Activated naive CD8-positive, alpha-beta T cell treated with anti-CD3 and anti-CD28 coated beads for 36 hours (primary cell): Measurements from ENCODE around the gene DNASE1L1. TPM values are rescaled to one million over a fixed set of nuclear protein-coding genes. Genes with fewer than 3 reads are reported as not detected.

ENCODE experiments used
- DNase-seq: peaks from one replicate; pipeline ENCODE4 v3.0.0; 2021
- H3K27ac Mint-ChIP-seq: one replicate; pipeline ENCODE4 v1.8.0; 2022; ENCODE audit warnings: mild to moderate bottlenecking, moderate library complexity, mixed read lengths
- H3K27me3 Mint-ChIP-seq: one replicate; pipeline ENCODE4 v1.8.0; 2022; ENCODE audit warnings: mild to moderate bottlenecking, mixed read lengths
- H3K36me3 Mint-ChIP-seq: one replicate; pipeline ENCODE4 v1.8.0; 2021; ENCODE audit warnings: mild to moderate bottlenecking, mixed read lengths
- H3K4me1 Mint-ChIP-seq: one replicate; pipeline ENCODE4 v1.8.0; 2021; ENCODE audit warnings: mixed read lengths
- H3K4me3 Mint-ChIP-seq: one replicate; pipeline ENCODE4 v1.8.0; 2022; ENCODE audit warnings: mild to moderate bottlenecking, moderate library complexity, mixed read lengths
- H3K9me3 Mint-ChIP-seq: one replicate; pipeline ENCODE4 v1.8.0; 2022; ENCODE audit warnings: mixed read lengths
- total RNA-seq, 2 experiments: library from RNA; stranded (reverse); gene quantifications; one replicate each; pipeline ENCODE4 v1.2.3, GENCODE V29; 2021

Gene DNASE1L1
- total RNA-seq, 2 experiments from 2014 or later: 12.4 to 12.7 TPM

DNA sequence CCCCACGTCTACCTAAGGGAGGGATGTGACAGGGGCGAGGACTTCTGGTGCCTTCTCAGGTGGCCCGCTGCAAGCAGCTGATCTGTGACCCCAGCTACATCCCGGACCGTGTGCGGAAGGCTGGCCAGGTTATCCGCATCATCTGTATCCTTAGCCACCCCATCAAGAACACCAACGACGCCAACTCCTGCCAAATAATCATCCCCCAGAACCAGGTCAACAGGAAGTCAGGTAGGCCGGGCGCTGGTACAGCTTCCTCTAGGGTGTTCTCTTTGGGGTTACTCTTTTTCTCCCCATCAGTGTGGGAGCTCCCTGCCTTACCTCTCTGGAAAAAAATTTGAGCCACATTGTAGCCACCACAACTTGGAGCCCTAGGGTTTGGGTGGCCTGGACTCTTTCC is 32.5 kb upstream of the DNASE1L1 start:
- Mint-ChIP-seq H3K27ac (no peak overlapping the region), H3K36me3 (no peaks in the 10 kb centered on the region), H3K4me3 (no peak overlapping the region), H3K27me3 (no peaks in the 10 kb centered on the region), H3K4me1 (peaks cover 13% of the 10 kb centered on the region), H3K9me3 (no peaks in the 10 kb centered on the region)
- no peak for DNase-seq

DNA sequence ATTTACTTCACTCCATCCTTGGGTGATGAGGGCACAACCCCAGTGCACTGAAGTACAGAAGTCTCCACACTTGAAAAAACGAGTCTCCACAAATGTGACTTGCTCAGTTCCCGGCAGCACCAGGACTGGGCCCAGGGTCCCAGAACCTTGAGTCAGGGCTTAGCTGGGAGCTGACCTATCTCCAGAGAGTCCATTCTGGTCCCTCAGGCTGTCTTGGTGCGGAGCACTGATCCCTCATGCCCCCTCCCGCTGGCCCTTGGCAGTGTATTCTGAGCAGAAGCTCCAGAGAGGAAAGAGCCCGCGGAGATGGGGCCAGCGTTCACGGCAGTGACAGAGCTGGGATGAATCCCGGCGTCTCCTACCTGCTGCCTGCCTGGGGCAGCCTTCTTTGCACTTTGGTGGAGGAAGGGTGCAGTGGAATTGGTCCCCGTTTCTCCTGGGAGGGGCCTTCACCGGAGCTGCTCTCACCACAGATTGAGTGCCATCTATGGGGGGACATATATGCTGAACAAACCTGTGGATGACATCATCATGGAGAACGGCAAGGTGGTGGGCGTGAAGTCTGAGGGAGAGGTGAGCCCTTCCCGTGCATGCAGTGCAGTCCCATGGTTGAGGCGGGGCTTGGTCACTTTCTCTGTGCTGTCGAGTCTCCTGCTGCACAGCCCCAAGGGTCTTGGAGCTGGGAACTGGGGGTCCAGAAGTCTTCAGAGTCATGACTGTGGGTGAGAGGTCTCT is 31.7 kb upstream of the DNASE1L1 start:
- no peak overlapping the region for H3K4me3 Mint-ChIP-seq
- H3K9me3 Mint-ChIP-seq: no peaks in the 10 kb centered on the region
- no peak for DNase-seq
- H3K4me1 Mint-ChIP-seq: peaks cover 18% of the 10 kb centered on the region
- H3K27ac Mint-ChIP-seq: peak overlapping the region; percentile 42
- no peaks in the 10 kb centered on the region for H3K27me3 Mint-ChIP-seq
- peaks cover 5% of the 10 kb centered on the region for H3K36me3 Mint-ChIP-seq

DNA sequence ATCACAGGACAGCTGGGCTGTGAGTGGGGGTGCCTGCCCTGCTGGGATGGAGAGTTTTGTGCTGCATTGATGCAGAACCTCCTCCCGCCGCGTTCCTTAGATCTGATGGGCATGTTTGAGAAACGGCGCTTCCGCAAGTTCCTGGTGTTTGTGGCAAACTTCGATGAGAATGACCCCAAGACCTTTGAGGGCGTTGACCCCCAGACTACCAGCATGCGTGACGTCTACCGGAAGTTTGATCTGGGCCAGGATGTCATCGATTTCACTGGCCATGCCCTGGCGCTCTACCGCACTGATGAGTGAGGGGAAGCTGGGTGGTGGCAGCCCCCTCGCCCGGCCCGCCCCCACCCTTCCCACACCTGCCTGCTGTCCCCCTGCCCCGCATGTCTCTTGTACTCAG is 30.8 kb upstream of the DNASE1L1 start:
- no peaks in the 10 kb centered on the region for H3K27me3 Mint-ChIP-seq
- peaks cover 5% of the 10 kb centered on the region for H3K36me3 Mint-ChIP-seq
- no peak overlapping the region for H3K27ac Mint-ChIP-seq
- DNase-seq: no peak
- H3K9me3 Mint-ChIP-seq: no peaks in the 10 kb centered on the region
- peaks cover 18% of the 10 kb centered on the region for H3K4me1 Mint-ChIP-seq
- no peak overlapping the region for H3K4me3 Mint-ChIP-seq

DNA sequence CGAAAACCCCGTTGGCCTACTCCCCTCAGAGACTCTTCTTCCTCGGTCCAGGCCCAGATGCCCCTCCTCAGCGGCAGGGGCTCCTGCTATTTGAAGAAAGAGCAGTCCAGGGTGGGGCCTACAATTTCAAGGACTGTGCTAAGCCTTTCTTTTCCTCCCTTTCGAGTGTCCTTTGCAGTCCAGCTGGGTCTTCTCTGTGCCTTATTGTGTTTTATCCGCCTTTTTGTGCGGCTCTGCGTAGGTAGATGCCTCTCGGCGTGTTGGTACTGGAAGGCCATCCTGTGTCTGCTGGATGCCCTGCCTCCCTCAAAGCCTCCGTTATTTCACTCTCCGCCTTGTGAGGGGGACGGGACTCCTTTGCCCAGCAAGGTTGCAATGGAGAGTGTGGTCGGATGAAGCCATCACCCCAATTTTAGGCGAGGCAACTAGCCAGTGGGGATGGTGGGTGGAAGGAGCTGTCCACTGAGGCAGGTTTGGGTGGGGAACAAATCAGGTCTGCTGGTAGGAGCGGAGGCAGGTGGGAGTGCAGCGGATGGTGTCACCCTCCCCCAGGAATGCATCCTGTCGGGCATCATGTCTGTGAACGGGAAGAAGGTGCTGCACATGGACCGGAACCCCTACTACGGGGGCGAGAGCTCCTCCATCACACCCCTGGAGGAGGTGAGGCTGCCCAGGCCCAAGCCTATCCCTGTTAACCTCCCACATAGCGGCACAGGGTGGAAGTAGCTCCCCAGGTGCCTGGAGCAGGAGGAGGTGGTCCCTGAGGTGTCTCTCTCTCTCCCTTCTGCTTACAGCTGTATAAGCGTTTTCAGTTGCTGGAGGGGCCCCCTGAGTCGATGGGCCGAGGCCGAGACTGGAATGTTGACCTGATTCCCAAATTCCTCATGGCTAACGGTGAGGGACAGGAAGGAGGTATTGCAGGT is 29.2 kb upstream of the DNASE1L1 start:
- Mint-ChIP-seq H3K27ac (peak overlapping the region; percentile 81), H3K4me1 (peaks cover 18% of the 10 kb centered on the region), H3K27me3 (no peaks in the 10 kb centered on the region), H3K4me3 (peak overlapping the region; percentile 86), H3K9me3 (no peaks in the 10 kb centered on the region), H3K36me3 (peaks cover 5% of the 10 kb centered on the region)
- DNase-seq: no peak

DNA sequence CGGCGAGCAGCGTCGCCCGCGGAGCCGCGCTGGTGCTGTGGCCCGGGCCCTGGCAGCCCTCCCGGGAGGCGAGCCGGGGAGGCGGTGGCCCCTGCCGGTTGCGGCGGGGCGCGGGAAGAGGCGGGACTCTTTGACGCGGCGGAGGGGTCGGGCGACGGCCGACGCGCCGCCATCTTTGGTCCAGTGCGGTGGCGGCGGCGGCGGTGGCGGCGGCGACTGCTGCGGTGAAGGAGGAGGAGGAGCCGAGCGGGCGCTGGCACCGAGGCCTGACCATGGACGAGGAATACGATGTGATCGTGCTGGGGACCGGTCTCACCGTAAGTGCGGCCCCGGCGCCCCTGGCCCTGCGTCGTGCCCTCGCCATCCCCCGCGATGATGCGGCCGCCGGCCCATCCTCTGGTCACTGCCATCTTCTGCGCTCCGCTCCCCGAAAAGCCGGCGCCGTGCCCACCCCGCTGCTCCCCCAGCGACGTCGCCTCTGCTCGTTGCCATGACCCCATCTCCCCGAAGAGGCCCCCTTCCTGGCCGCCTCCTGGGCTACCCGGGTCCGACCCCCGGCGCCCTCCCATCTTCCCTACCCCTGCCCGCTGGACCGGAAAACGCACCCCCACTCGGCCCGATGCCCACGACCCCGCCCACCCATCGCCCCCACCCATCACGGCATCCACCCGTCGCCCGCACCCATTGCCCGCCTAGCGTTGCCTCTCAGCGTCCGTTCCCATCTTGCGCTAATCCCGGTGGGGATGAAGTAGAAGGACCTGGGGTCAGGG is 28.1 kb upstream of the DNASE1L1 start, which contains the start of gene GDI1:
Gene GDI1 (plus strand): TSS at position 172 of the 770 bp plus-strand sequence. CDS start 101 bp downstream, at position 273.
- peaks cover 18% of the 10 kb centered on the region for H3K4me1 Mint-ChIP-seq
- DNase-seq: peak; percentile 58
- no peaks in the 10 kb centered on the region for H3K9me3 Mint-ChIP-seq
- peak within 1 kb of the TSS; percentile 86 for H3K4me3 Mint-ChIP-seq
- H3K27ac Mint-ChIP-seq: peak within 1 kb of the TSS; percentile 90
- H3K27me3 Mint-ChIP-seq: no peaks in the 10 kb centered on the region
- peaks cover 5% of the 10 kb centered on the region for H3K36me3 Mint-ChIP-seq

DNA sequence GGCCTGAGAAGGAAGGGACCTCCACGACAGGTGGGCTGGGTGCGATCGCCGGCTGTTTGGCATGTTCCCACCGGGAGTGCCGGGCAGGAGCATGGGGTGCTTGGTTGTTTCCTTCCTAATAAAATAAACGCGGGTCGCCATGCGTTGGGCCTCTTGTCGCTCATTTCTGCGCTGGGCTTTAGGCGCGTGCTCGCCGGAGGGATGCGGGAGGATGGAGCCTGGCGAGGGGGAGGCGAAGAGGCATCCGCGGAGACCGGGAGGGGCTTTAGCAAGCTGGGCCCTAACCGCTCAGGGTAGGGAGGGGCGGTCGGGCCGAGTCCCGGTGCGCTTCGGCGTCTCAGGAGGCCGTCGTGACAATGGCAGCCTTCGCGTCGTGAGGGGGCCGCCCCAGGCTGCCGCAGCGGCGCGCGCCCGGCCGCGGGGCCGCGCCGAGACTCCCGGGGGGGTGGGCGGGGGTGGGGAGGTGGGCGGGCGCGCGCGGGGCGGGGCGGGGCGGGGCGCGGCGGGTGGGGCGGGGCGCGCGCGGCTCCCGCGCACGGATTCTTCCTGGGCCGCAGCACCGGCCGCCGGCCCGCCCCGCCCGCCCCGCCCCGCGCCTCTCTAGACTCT is 27.4 kb upstream of the DNASE1L1 start:
- Mint-ChIP-seq H3K4me1 (peaks cover 18% of the 10 kb centered on the region), H3K9me3 (no peaks in the 10 kb centered on the region), H3K27me3 (no peaks in the 10 kb centered on the region), H3K27ac (peak overlapping the region; percentile 90), H3K4me3 (peak overlapping the region; percentile 79), H3K36me3 (peaks cover 5% of the 10 kb centered on the region)
- peak; percentile 58 for DNase-seq

DNA sequence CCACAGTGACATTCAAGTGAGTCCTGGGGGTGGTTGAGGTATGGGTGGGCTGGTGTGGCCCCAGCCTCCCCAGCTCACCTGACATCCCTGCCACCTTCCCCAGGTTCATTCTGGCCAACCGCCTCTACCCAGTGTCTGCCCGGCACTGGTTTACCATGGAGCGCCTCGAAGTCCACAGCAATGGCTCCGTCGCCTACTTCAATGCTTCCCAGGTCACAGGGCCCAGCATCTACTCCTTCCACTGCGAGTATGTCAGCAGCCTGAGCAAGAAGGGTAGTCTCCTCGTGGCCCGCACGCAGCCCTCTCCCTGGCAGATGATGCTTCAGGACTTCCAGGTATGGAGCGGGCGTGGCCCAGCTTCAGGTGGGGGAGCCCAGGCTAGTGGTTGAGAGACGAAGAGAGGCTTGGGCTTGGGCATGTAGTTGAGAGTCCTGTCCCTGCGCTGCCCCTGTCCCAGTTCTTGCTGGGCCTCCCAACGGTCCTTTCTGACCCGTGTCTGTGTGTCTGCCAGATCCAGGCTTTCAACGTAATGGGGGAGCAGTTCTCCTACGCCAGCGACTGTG is 26.2 kb upstream of the DNASE1L1 start:
- Mint-ChIP-seq H3K27ac (no peak overlapping the region), H3K27me3 (no peaks in the 10 kb centered on the region), H3K4me1 (peaks cover 19% of the 10 kb centered on the region), H3K4me3 (no peak overlapping the region), H3K36me3 (peaks cover 5% of the 10 kb centered on the region), H3K9me3 (no peaks in the 10 kb centered on the region)
- no peak for DNase-seq

DNA sequence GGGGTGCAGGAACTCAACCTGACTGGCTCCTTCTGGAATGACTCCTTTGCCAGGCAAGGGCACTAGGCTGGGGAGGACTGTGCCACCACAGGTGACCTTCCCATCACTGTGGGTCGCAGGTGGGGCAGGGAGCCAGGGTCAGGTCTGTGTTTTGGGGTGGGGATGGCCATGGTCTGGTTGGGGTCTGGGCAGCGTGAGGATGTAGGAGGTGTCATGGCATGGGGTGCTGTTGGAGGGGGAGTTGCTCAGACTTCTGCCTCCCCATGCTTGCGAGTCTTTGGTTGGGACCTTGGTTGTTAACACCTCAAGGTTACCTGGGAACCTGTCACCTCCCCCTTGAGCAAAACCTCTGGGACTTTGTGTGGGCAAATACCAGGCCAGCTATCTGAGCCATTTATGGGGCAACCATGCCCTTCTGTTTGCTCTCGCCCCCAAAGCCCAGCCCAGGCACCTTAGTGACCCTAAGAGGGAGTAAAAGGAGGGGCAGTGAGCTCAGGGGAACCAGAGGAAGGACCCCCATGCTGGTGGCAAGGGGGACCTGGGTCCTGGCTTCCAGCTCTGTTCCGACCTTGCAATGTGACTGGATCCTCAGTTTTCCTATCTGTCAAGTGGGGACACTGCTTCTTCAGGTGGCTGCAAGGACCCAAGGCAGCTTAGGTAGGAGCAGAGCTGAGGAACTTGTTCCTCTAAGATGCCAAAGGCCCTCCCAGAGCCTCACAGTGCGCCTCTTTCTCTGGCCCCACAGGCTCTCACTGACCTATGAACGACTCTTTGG is 25.5 kb upstream of the DNASE1L1 start:
- Mint-ChIP-seq H3K4me1 (peaks cover 23% of the 10 kb centered on the region), H3K27me3 (no peaks in the 10 kb centered on the region), H3K9me3 (no peaks in the 10 kb centered on the region), H3K27ac (no peak overlapping the region), H3K4me3 (no peak overlapping the region), H3K36me3 (peaks cover 5% of the 10 kb centered on the region)
- no peak for DNase-seq

DNA sequence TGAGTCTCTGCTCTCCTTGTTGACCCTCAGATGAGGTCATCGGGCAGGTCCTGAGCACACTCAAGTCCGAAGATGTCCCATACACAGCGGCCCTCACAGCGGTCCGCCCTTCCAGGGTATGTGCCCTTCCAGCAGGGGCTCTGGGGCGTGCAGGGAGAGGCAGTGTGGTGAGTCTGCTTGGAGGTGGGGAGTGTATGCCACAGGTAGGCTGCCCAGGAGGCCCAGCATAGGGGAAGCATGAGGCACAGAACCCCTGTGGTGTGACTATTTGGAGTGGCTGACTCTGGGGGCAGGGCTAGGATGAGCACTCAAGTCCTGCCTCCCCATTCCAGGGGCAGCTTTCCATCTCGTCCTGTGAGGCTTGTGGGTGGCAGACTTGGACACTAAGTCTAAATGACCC is 24.6 kb upstream of the DNASE1L1 start:
- Mint-ChIP-seq H3K27ac (no peak overlapping the region), H3K27me3 (no peaks in the 10 kb centered on the region), H3K36me3 (peaks cover 5% of the 10 kb centered on the region), H3K4me1 (peaks cover 24% of the 10 kb centered on the region), H3K4me3 (no peak overlapping the region), H3K9me3 (no peaks in the 10 kb centered on the region)
- no peak for DNase-seq

DNA sequence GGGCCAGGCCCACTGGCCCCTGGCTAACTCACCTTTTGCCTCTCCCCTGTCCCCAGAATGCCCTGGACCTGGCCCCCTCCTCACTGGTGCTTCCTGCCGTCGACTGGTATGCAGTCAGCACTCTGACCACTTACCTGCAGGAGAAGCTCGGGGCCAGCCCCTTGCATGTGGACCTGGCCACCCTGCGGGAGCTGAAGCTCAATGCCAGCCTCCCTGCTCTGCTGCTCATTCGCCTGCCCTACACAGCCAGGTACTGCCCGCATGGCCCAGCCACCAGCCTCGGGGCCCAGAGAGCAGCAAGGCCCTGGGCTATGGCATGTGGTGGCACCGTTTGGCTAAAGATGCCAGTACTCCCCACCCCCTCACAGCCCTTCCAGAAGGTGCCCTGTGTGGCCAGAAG is 23.2 kb upstream of the DNASE1L1 start:
- H3K27me3 Mint-ChIP-seq: no peaks in the 10 kb centered on the region
- H3K4me3 Mint-ChIP-seq: no peak overlapping the region
- no peak for DNase-seq
- H3K9me3 Mint-ChIP-seq: no peaks in the 10 kb centered on the region
- H3K36me3 Mint-ChIP-seq: peaks cover 5% of the 10 kb centered on the region
- H3K4me1 Mint-ChIP-seq: peaks cover 18% of the 10 kb centered on the region
- H3K27ac Mint-ChIP-seq: no peak overlapping the region

DNA sequence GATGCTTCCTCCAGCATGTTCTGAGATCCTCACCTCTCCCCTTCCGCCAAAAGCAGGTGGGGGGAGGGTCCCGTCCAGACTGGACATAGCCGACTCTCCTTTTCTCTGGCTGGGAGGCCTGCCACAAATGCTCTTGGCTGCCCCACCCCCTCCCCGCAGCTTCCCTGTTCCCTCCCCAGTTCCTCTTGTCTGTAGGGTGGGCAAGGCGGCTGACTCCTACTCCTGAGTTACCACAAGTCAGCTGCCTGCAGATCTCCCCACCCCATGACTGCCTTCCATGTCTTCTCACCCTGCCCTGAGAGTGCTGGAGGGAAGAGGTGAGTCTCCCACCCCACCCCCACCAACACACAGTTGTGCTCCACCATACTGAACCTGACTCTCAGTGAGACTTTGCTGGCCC is 22.3 kb upstream of the DNASE1L1 start:
- no peaks in the 10 kb centered on the region for H3K27me3 Mint-ChIP-seq
- H3K4me1 Mint-ChIP-seq: peaks cover 17% of the 10 kb centered on the region
- H3K36me3 Mint-ChIP-seq: peaks cover 3% of the 10 kb centered on the region
- H3K9me3 Mint-ChIP-seq: no peaks in the 10 kb centered on the region
- H3K27ac Mint-ChIP-seq: no peak overlapping the region
- DNase-seq: no peak
- H3K4me3 Mint-ChIP-seq: no peak overlapping the region

DNA sequence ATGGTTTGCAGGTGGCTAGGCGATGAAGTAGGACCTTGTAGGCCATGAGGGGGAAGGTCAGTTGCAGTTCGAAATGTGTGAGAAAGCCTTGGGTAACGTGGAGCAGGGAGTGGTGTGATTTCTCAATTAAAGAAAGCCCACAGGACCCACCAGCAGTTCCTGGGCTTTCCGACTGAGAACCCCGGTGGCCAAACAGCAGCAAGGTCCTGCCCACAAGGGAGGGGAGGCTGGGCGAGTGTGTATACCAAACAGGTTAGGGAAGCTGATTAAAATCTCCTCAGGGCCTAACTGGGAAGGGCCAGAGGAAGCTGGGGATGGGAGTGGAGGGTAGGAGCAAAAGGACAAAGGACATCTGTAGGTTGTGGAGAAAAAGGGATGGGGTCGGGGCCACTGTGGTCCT is 21.9 kb upstream of the DNASE1L1 start:
- no peaks in the 10 kb centered on the region for H3K9me3 Mint-ChIP-seq
- no peak for DNase-seq
- H3K4me3 Mint-ChIP-seq: no peak overlapping the region
- H3K4me1 Mint-ChIP-seq: peaks cover 14% of the 10 kb centered on the region
- no peaks in the 10 kb centered on the region for H3K27me3 Mint-ChIP-seq
- H3K27ac Mint-ChIP-seq: peak overlapping the region; percentile 60
- H3K36me3 Mint-ChIP-seq: no peaks in the 10 kb centered on the region

DNA sequence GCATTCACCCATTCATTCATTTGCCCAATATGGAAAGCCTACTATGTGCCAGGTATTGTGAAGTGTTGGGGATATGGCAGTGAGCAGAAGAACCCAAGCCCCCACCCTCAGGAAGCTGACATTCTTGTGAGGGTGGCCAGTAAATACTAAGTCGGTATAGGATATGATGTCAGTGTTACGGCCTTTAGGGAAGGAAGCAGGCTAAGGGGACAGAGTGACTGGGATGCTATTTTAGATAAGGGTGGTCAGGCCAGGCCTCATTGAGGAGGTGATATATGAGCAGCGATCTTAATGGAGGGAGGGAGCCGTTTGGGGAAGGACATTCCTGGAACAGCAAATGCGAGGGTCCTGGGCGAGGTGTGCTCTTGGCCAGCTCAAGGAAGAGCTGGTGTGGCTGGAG is 21.4 kb upstream of the DNASE1L1 start:
- H3K4me3 Mint-ChIP-seq: no peak overlapping the region
- H3K36me3 Mint-ChIP-seq: no peaks in the 10 kb centered on the region
- H3K4me1 Mint-ChIP-seq: peaks cover 13% of the 10 kb centered on the region
- no peak for DNase-seq
- H3K27ac Mint-ChIP-seq: peak overlapping the region; percentile 60
- no peaks in the 10 kb centered on the region for H3K9me3 Mint-ChIP-seq
- H3K27me3 Mint-ChIP-seq: no peaks in the 10 kb centered on the region

DNA sequence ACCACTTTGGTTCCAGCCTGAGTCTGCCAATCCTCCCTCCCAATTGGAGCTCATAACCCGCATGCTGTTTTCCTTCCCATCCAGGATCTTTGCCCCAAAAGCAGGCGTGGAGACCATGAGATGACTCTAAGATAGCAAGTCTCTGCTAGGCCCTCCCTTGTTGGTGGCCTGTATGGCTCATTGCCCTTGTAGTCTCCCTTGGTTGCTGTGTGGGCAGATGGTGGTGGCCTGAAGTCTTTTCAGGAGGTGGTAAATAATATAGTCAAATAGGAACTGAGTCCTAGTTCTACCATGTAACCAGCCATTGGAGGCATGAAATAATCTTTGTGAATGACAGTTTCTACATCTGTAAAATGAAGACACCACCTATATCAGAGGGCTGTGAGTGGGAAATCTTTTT is 20.7 kb upstream of the DNASE1L1 start:
- peaks cover 13% of the 10 kb centered on the region for H3K4me1 Mint-ChIP-seq
- no peak for DNase-seq
- no peaks in the 10 kb centered on the region for H3K27me3 Mint-ChIP-seq
- H3K36me3 Mint-ChIP-seq: no peaks in the 10 kb centered on the region
- peak overlapping the region; percentile 39 for H3K27ac Mint-ChIP-seq
- H3K4me3 Mint-ChIP-seq: peak overlapping the region; percentile 79
- no peaks in the 10 kb centered on the region for H3K9me3 Mint-ChIP-seq
